ENCODE results near the gene EXTL1.

Gene EXTL1

GRCh38 chr1:26044971-26045721, 23.6 kb downstream of the EXTL1 start:
- no peak for DNase-seq

DNA sequence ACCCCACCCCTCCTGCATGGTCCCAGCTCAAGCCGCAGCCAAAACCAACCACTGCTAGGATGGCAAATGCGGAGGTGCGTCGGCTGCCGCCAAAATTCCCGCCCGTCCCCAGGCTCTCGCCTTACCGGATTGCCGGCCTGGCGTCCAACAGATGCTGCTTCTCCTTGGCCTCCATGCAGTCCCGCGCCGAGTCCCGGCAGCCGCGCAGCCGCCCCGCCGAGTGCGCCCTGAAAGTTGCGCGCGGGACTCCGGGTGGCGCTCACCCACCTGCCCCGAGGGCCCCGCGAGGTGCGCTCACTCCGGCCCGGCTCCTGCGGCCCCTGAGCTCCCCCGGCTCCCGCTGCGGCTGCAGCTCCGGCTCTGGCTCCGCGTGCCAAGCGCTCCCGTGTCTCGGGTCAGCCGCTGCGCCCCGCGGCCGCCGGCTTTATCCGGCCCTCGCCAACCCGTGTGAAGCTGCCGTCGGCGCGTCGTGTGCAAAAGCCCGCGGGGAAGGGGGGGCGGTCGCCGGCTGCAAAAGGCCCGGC, 24.2 kb downstream of the EXTL1 start, which contains the start of gene SLC30A2:
Gene SLC30A2 (minus strand): TSS at position 397 of the 524 bp plus-strand sequence. CDS start 222 bp downstream, at position 175.
- no peak for DNase-seq

DNA sequence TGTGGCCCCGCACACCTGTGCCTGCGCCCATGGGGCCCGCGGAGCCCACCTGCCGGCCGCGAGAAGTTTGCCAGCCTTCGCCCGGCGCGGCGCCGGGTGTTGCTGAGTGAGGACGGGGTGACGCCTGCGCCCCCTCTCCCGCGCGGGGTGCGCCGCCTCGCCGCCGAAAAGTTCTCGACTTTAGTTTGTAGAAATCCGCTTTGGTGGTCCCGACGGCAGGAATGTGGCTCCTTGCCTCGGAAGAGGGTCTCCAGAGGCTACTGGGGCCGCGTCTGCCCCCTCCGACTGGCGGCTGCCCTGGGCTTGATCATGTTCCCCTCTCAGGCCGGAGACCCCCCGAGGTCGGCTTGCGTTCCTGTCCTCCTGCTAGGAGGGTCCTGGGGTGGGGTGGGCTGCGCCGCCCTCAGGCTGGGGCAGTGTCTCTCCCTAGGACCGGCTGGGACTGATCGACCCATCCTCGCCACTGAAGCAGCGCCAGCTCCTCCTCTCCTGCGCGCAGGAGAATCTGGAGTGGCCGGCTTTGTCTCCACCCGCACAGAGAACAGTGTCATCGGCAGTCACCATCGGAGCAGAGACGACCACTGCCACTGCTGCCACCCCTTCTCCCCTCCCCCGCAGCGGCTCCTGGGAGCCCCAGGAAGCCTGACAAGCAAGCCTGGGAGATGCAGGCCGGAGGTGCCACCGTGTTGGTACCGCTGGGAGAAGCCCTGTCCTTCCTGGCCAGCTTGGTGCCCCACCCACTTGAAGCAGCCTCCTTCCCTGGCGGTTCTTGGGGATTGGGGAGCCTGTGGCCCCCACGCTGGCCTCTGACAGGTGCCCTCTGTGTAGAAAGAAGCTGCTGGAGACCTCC, 24.9 kb downstream of the EXTL1 start:
- DNase-seq = no peak

- DNase-seq = no peak
These were observed 25.8 kb downstream of the EXTL1 start for GRCh38 chr1:26047278-26047874.

DNA sequence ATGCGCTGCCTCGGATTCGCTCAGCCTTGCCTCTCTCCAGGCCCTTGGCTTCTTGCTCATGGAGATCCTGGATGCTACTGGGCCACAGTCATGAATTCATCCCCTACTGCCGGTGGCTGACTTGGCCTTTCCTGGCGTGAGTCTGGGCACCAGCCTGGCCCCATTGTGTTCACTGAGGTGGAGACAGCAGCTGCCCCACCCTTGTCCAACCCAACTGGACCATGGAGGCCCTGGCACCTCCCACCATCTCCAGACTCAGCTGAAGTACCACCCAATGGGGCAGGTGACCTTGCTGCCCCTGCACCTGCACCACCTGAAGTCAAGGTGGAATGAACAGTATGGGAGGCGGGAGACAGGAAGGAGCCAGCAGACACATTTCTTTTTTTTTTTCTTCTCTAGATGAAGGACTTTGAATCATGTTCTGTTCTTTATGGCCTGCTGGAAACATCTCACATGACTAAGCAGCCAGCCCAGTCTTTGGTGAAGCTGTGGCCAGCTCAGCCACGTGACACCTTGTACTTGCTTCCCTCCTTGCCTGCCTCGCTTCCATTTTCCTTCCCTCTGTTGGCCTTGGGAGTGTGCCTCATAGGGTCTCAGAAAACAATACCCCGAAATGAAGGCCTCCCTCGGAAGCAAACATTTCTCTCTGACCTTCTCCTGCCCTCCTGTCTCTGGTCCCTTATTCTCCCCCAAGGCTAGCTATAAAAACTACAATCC, 28.1 kb downstream of the EXTL1 start:
- DNase-seq = no peak

GRCh38 chr1:26050248-26050640, 28.7 kb downstream of the EXTL1 start:
- no peak for DNase-seq

DNA sequence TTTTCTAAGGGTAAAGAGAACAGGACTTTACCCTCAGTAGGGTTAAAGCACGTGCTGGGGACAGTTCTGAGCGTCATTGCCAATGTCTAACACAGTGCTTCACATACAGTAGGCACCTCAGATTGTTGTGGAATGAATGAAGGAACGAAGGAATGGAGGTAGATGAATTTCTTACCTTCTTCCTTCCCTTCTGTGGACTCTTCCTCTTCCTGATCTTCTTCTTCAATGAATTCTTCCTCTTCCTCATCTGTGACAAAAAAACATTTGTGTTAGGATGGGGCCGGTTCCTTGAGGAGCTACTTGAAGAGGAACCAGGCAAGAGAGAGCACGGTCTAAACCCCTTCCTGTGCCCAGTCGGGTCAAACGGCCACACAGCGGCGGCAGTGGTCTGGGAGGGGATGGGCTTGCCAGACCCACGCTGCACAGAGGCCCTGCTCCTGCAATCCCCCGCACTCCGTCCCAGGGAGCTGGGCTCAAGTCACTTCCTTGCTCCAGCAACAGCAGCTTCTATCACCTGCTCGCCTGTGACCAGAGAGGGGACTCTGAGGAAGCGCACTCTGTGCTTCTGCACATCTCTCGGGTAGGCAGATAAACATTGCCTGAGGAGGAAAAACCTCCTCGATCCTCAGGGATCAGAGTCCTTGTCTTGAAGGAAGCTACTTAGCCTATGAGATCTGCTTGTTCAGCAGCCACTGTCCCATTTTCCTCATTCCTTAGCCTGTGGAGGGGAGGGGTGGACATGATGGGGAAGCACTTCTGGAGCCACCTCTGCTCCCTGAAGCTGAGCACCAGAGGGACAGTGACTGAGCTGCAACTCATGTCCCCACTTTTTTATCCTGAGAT, 32.4 kb downstream of the EXTL1 start:
- no peak for DNase-seq

DNA sequence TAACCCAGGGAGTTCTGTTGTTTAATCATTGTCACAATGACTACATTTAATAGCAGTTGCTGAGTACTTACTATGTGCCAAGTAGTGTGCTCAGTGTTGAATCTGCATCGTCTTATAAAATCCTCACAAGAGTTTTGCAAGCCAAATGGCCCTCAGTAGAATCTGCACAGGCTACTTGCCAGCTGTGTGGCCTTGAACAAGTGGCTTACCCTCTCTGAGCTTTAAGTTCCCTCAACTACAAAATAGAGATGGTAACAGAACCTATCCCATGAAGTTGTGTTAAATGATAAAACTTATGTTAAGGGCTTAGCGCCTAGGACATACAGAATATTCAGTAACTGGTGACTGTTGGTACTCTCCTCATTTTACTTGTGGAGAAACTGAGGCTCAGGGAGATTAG, 33.5 kb downstream of the EXTL1 start:
- no peak for DNase-seq

DNA sequence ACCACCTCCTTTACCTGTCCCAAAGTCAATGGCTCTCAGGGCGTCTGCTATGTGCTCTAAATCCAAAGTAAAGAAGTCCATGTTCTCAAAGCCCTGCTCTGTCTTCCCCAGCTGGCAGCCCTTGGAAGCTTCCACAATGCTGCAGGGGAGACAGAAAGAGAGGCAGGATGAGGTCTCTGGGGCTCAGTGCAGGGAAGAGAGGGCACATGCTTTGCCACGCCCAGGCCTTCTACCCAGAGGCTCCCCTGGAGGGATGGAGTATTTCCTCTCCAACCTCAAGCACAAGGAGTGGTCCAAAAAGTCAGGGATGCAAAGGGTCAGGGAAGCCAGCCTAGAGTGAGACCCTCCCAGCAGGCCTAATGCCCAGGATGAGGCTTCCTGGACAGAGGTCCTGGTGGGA, 35.6 kb downstream of the EXTL1 start:
- no peak for DNase-seq

DNA sequence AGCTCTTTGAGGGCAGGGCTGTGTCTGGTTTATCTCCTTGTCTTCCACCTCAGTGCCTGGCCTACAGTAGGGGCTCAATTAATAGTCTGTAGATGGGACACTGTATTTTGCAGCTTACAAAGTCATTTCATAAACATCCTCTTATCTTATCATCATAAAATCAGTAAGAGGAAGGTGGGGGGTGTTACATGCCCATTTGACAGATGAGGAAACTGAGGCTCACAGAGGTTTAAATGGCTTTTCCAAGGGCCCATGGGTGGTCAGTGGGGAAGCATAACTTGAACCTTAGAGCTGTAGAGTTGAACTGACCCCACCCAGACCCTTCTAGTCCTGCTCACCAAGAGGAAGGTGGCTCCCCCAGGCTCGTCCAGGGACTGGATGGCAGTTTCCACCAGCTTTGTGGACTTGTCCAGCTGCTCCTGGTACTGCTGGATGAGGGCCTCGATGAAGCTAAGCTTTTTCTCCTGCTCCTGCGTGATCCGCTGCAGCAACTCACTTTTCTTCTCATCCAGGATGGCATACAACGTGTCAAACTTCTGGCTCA, 36.5 kb downstream of the EXTL1 start:
- no peak for DNase-seq

DNA sequence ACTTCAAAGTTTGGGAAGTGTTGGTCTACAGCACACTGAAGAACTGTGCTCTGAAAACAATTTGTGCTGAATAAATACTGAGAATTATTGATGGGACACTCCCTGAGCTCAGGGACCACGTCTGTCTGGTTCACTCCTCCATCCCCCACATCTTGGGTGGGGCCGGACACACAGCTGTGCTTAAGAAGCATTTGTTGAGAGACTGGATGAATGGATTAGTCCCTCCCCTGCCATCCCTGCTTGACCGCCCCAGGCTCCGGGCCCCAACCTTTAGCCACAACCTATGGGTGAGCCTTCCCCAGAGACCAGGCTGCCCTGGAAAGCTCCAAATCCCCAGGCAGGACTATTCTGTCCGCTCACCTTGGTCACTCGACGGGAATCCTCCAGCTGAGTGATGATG, 38.3 kb downstream of the EXTL1 start:
- no peak for DNase-seq

DNA sequence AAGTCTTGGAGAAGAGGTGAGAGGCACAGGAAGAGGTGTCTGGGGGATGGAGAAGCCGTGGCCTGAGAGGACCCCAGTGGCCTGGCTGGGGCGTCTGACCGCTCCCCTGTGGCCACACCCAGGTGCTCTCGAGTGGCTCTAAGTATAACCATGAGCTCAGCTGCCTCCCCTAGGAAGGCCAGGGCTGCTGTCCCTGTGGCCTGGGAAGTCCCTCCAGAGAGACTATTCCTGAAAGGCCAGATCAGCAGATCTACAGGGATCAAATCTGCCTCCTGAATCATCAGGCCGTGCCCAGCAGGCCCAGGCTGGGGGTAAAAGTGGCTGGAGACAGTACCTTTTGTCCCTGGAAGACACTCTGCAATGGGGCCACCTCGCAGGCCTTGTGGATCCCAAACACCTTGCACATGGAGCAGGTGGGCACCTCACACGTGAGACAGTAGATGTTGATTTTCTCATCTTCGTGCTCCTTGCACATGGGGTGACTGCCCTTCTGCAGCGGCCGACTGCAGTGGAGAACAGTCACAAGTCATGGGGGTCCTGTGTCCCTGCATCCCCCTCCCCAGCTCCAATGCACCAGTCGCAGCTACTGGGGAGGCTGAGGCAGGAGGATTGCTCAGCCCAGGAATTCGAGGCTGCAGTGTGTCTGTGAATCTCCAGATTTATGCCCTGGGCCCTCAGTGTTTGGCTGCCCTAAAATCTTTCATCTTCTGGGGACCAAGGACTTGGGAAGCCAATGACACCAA, 39.4 kb downstream of the EXTL1 start:
- no peak for DNase-seq

DNA sequence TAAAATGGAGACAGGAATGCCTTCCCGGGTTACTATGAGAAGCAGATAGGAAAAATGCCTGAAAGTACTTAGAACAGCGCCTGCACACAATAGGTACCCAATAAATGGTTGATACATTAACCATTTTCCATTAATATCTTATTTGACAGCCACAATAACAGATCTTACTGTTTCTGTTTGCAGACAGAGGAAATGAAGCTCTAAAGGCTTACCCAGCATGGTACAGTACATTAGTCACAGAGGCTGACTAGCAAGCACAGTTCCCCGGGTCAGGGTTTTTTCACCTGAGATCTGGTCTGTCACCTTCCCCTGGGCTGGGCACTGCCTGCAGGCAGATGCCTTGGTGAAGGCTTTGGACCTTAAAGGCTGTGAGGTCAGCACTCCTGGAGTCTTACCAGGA, 43.0 kb downstream of the EXTL1 start:
- no peak for DNase-seq

DNA sequence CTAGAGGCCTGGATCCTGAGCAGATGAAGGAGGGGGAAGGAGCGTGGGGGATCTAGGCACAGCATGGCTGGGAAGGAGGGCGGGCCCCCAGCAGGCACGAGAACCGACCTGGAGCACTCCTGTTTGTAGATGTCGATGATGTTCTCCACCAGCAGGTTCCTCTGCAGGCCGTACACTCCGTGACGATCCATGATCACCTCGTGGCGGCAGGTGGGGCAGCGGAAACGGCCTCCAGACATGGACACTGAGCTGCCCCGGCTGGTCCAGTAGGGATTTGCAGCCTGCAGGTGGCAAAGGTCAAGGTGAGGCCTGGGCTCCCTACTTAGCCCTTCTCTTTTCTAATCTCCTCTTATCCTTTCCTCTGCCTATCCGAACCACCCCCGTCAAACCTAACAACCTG, 44.6 kb downstream of the EXTL1 start:
- no peak for DNase-seq

GRCh38 chr1:26066857-26067256, 45.3 kb downstream of the EXTL1 start:
- DNase-seq = no peak

GRCh38 chr1:26067432-26067911, 45.9 kb downstream of the EXTL1 start, which contains the start of gene TRIM63:
TRIM63 (minus strand) TSS chr1:26067630; CDS start chr1:26067494, 136 bp downstream.
- DNase-seq = no peak

- DNase-seq = no peak
These were observed 48.3 kb downstream of the EXTL1 start for GRCh38 chr1:26069941-26070295.

- DNase-seq = no peak
These were observed 48.9 kb downstream of the EXTL1 start for GRCh38 chr1:26070296-26070962.

- no peak for DNase-seq
These were observed 49.4 kb downstream of the EXTL1 start for GRCh38 chr1:26070963-26071342.

DNA sequence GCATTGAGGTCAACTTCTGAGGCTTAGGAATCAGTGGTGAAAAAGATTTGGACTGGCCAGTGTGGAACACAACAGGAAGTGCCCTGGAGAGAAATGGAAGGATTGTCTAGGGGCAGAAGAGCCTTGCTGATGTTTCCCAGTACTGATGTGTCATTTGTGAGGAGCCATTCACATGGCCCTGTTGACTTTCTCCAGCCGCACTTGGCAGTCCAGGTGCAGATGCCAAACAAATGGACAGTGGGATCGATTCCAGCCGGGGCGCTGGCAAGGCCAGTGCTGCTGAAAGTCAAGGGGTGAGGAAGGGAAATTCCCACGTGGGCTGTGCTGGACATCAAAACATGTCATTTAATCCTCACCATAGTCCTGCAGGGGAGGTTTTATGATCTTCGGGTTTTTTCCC, 50.7 kb downstream of the EXTL1 start:
- no peak for DNase-seq
